SW 1271 (cell line): ENCODE data around the gene PDE4B.

ENCODE experiments used
- DNase-seq, 2 experiments: peaks; one replicate each; lab custom pipeline; 2025; lab: John Stamatoyannopoulos, UW

The PDE4B gene

DNA sequence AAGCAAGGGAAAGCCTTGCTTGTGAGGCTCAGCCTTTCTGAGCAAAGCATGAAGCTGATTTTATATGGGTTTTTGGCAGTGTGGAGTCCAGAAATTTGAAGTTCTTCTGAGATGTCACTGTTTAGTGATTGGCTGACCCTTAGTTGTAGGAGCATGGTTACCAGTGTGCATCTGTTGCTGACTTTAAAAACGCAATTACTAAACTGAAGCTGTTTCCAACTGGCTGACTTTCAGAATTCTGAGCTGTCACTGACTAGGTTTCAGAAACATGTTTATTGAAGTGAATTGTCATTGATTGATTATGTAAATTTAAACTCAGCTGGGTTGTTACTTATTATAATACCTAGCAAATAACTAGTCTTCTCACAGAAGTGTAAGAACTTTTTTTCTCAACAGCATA, 89.4 kb downstream of the PDE4B start:
- DNase-seq, result no peak

GRCh38 chr1:65889441-65889840, 96.7 kb downstream of the PDE4B start:
- no peak for DNase-seq

DNA sequence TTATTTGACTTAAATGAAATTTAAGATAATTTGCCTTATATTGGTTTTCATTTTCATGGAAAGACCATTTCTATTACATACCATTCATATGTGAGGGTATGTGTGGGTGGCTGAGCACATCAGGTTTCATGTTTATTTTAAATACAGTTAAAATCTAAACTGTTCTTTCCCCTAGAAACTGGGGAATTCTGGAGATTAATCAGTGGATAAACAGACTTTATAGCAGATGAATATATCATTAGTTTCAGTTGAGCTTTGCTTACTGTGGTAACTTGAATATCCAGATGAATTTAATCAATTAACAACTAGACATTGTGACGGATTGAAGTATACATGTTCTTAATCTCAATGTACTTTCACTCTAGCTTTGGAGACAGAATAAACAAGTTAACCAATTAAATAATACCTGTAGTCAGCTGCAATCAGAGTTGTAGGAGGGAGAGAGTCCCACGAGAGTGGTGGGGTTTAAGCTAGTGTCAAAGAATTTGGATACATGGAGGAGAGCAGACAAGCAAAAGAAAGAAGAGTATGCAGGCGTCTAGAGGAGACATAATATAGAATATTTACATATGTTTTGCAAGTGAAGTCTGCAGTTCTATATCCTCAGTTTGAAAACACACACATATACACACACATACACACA, 97.6 kb downstream of the PDE4B start:
- no peak for DNase-seq

DNA sequence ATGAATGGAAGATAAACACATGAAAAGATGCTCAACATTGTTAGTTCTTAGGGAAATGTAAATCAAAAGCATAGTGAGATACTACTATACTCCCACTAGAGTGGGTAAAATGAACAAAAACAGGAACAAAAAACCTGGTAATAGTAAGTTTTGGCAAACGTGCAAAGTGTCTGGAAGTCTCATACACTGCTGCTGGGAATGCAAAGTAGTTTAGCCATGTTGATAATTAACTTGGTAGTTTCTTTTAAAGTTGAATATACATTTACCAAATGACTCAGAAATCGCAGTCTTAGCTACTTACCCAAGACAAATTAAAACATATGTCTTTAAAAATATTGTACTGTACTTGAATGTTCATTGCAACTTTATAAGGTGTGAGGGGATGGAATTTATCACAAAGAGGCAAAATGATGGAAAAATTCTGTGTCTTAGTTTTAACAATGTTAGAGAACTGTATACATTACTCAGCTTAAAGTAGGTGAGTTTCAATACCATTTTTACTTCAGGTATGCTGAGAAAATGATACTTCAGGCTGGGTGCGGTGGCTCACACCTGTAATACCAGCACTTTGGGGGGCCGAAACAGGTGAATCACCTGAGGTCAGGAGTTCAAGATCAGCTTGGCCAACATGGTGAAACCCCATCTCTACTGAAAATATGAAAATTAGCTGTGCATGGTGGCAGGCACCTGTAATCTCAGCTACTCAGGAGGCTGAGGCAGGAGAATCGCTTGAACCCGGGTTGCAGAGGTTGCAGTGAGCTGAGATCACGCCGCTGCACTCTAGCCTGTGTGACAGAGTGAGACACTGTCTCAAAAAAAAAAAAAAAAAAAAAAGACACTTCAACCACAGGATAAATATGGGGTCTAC, 102.3 kb downstream of the PDE4B start:
- no peak for DNase-seq

- DNase-seq, result no peak
Measured at GRCh38 chr1:65896721-65897120, 104.0 kb downstream of the PDE4B start.

GRCh38 chr1:65897485-65897884, 104.8 kb downstream of the PDE4B start:
- DNase-seq, result no peak

DNA sequence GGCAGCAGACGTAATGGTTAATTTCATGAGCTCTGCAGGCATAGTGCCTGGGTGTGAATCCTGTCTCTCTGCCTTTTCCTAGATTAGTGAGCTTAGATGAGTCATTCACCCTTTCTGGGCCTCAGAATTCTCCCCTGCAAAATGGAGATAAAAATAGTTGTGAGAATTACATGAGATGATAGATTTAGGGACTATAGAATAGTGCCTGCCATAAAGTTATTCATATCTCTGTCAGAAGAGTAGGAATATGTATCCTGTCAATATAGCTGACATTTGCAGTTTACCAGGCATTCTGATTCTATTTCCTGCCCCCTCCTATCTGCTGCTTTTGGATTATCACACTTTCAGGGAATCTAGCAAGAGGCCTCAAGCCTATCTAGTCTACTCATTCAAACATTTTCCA, 112.0 kb downstream of the PDE4B start:
- DNase-seq, result no peak

- DNase-seq, result no peak
Measured at GRCh38 chr1:65910432-65910831, 117.7 kb downstream of the PDE4B start.

DNA sequence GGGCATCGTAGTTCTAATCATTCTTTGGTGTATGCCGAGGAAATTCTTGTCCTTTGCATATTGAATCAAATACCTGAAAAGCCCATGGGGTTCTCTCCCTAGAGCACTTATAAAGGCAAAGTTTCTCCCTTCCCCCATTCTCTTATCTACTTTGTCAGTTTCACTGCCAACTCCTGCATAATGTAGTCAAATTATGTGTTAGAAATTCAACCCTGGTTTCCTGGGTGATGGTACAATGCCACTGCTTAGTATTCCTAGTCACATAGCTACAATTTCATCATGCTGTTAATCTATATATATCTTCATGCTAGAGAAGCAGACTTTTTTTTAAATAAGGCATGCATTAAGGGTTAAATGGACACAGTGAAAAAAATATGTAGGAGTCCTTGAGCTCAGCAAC, 119.0 kb downstream of the PDE4B start:
- DNase-seq, result no peak

DNA sequence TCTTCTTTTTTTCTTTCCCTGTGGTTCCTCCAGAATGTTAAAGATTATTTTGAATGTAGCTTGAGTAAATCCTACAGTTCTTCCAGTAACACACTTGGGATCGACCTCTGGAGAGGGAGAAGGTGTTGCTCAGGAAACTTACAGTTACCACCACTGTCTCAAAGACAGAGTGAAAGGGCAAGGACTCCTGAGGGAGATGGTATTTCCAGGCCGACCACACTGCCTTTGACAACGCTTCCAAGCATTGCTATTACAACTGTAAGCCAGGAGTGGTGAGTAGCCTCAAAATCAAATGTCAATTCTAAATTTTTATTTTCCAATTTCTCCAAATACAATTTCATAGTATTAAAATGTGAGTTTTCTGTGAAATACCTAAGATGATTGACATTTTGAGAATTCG, 125.9 kb downstream of the PDE4B start:
- DNase-seq, result no peak

GRCh38 chr1:65921446-65921845, 128.8 kb downstream of the PDE4B start:
- no peak for DNase-seq

DNA sequence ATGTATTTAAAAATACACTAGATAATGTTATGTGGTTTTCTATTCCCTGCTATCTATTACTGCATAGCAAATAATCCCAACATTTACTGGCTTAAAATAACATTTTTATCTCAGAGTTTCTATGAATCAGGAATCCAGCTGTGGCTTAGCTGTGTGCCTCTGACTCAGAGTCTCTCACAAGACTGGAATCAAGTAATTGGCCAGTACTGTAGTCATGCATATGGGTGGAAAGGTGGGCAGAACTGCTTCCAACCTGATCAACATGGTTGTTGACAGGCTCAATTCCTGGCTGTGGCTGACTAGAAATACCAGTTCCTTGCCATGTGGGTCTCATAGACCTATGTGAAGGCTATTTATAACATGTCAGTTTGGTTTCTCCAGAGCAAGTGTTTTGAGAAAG, 131.8 kb downstream of the PDE4B start:
- DNase-seq, result no peak

GRCh38 chr1:65938506-65938905, 145.8 kb downstream of the PDE4B start:
- no peak for DNase-seq

DNA sequence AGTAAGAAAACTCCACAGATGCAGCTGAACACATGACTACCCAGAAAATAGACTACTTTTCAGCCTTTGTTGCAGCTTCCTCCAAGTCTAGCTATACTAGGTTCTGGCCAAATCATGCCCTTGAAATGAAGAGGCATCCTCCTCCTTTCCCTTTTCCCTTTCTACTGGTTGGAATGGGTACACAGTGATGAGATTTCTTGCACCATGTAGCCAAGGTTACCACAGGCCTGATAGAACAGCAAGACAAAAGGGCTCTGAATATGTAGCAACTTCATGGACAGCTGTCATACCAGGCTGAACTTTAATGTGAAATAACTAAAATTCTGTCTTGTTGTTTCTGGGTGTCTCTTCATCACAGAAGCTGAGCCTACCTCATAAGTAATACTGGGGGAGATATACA, 146.5 kb downstream of the PDE4B start:
- no peak for DNase-seq

GRCh38 chr1:65939636-65940035, 146.9 kb downstream of the PDE4B start:
- DNase-seq, result no peak

DNA sequence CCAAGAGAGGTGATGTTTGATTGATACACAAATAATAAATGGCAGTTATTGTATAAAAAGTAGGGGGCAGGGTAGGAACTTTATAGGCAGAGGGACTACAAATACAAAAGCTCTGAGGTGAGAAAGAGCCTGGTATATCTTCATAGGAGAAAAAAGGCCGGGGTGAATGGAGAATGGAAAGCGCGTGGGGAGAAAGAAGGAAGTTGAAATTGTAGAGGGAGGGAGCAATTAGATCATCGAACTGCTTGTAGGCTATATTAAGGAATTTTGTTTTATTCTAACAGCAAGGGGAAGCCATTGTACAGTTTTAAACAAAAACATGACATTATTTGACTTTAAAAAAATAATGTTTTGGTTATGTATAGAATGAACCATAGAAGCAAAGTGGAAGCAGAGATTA, 147.4 kb downstream of the PDE4B start:
- DNase-seq, result no peak

DNA sequence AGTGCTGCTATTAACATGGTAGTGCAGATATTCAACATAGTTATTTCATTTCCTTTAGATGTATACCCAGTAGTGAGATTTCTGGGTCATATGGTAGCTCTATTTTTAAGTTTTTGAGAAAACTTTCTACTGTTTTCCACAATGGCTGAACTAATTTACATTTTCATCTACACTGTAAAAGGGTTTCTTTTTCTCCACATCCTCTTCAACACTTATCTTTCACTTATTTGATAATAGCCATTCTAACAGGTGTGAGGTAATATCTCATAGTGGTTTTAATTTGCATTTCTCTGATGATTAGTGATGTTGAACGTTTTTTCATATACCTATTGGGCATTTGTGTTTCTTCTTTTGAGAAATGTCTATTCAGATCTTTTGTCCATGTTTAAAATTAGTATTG, 149.8 kb downstream of the PDE4B start:
- DNase-seq, result no peak

GRCh38 chr1:65946376-65946775, 153.7 kb downstream of the PDE4B start:
- no peak for DNase-seq

- no peak for DNase-seq
Measured at GRCh38 chr1:65946960-65947359, 154.3 kb downstream of the PDE4B start.

DNA sequence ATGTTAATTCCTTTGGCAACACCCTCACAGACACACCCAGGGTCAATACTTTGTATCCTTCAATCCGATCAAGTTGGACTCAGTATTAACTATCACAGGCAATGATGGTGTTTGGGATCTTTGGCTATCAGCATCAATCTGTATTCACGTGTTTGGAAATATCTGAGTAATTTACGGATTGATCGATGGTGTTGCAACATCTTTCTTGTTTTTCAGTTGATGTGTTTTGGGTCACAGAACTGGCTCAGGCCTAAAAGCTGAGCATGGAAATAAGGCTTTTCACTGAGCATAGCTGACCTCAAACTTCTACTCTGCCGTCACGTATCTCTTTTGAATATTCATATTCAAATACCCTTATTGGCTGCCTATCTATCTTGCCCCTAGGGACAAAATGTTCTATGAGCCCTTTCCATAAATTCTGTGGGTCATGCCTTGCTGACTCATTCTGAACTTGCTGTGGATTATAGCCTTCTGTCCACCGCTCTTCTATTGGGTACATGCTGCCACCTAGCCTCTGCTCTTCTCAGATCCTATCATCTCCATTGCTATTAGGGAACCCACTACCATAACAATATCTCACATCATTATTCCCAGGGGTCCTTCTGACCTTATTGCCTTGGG, 156.0 kb downstream of the PDE4B start:
- DNase-seq, result no peak

GRCh38 chr1:65949230-65949626, 156.5 kb downstream of the PDE4B start:
- DNase-seq, result no peak

DNA sequence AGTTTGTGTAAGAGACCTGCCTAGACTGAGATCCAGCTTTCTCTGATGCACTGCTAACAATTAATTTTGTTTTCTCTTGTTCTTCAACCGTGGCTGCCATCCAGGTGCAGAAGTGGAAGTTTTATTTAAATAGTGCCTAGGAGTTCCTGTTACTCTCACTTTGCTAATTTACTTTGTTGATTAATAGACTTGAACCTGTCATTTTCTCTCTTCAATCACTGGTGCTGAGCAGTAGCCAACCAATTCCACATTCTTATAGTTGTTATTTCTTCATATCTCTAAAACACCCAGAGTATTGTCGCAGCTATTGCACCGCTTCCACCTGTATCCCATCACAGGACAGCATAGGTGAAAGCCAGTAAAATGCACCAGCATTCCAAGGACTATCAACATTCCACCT, 157.2 kb downstream of the PDE4B start:
- no peak for DNase-seq

DNA sequence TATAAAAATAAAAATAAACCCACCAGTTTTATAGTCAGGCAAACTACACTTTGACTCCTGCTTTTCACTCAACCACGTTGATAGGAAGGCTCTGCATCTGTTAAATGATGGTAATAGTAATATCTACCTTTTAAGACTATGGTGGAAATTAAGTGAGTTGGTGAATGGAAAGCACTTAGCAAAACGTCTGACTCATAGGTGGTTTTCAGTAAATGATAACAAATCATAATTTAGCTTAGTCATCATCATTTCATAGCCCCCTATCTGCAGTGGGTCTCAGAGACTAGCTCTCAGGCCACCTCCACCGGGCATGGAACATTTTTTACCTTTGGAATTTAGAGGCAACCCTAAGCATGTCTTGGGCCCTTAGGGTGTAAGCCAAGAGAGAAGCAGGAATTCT, 160.0 kb downstream of the PDE4B start:
- DNase-seq, result no peak
